Measurements from ENCODE around the gene ELOVL7. TPM values are rescaled to one million over a fixed set of nuclear protein-coding genes. Genes with fewer than 3 reads are reported as not detected.
"Not testable (repeated sequence)": the region's sequence is repeated elsewhere in the genome, so short reads cannot be mapped to it uniquely, and the experiment has no call there.

The ELOVL7 gene
- 5.3 TPM for total RNA-seq

DNA sequence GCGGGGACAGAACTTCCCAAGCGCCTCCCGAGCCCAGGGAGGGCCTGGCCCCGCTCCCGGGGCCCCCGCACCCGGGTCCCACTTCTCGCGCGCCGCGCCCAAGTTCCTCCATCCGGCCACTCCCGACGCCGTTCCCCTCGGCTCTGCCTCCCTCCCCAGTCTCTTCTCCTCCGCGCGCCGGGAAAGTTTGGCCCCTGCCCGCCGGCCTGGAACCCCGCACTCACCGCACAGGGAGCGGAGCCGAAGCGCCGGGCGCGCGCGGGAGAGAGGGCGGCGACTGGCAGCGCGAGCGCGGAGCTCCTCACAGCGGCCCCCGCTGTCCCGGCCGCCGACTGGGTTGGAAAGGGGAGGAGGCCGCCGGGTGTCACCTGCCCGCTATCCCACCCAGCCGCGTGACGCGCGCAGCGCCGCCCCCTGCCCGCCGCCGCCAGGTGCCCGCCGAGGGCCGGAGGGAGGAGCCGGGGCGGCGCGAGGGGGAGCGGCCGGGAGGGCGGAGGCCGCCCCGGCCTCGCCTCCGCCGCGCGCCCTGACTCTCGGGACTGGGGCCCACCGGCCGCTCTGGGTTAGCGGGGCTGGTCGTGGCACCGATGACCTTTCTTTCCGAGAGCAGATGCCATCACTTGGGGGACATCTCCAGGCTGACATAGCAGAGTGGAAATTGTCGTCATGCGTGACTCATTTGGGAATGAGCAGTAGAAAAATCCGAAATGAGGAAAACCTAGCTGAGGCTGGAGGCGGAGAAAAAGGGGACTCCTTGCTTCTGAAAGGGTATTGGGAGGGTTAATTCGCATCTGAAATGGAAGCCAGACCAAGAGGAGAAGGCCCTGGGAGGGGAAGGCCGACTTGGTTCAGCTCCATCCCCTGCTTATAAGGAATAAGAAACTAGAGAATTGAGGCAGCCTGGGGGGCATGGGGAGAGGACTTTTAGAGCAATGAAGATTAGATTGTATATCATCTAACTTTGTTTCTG lies at the start of gene ELOVL7:
Gene ELOVL7, minus strand, starts transcription at position 334 of the 970 bp plus-strand sequence. CDS start 56,872 bp downstream, outside the sequence.
- ATAC-seq: peak; percentile 95

- no peak for ATAC-seq
These were observed 49.5 kb upstream of the ELOVL7 start for GRCh38 chr5:60893521-60893920.

GRCh38 chr5:60891667-60892066 lies 47.6 kb upstream of the ELOVL7 start:
- no peak for ATAC-seq

DNA sequence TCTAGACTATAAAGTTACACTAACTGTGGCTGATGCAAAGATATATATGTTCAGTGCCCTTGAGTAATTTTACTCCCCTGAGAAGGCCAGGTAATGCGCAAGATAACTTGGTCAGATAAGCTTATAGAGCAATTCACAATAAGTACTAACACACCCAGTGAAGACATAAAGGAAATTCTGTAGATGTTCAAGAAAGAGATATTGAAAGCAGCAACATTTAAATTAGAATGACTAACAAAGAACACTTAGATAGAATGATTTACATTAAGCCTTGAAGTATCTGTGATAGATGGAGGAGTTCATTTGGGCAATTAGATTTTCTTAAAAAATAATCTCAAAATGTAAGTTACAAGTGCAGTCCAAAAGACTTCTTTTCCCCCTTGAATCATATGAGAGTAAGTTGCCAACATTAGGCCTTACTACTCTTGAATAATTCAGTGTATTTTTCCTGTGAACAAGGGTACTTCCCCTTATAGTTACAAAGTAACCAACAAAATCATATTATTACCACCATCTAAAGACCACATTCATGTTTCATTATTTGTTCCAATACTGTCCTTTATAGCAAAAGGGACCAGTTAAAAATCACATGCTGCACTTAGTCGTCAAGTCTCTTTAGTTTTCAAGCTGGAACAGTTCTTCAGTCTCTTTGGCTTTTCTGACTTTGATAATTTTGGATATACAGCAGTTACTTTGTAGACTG lies 44.4 kb upstream of the ELOVL7 start:
- no peak for ATAC-seq

- no peak for ATAC-seq
These were observed 43.7 kb upstream of the ELOVL7 start for GRCh38 chr5:60887746-60888145.

DNA sequence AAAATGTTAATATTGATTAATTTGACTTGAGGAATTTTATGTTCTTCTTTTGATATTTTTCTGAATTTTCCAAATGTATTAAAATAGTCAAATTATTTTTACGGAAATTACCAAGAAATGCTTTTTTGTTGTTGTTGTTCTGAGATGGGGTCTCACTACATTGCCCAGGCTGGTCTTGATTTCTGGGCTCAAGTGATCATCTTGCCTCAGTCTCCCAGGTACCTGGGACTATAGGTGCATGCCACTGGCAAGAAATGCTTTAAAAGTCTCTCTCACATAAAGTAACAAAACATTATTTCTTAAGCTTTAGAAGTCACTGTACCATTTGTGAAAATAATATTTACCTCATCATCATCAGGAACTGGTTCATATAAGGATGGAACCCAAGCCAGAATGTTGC lies 43.0 kb upstream of the ELOVL7 start:
- ATAC-seq: no peak

DNA sequence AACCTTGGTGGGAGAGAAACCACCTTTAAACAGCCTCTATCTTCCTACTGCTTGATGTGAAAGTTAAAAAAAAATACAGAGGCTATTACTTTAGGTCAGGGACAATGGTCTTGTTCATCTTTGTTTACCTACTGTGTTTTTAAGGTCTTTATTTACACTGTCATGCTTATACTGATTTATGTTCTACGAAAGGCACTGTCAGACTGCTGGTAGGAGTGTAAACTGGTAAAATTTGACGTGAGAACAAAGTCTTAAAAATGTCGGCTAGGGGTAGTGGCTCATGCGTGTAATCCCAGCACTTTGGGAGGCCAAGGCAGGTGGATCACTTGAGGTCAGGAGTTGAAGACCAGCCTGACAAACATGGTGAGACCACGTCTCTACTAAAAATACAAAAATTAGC lies 42.1 kb upstream of the ELOVL7 start:
- no peak for ATAC-seq

DNA sequence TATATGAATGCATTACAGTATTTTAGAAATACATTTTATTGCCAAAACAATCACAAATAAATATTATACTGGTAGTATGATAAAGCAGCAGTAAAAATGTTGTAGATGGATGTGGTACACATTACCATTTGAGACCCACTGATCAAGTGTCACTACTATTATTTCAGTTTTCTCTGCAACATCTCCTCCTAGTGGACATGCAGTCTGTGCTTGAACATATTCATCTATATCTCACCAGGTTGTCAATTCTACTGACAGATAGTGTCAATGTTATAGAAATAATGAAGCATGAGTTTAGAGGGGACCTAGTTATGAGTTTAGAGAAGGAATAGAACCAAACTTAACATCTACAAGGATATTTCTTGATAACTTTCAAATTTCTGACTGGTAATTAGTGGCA lies 39.2 kb upstream of the ELOVL7 start:
- no peak for ATAC-seq

DNA sequence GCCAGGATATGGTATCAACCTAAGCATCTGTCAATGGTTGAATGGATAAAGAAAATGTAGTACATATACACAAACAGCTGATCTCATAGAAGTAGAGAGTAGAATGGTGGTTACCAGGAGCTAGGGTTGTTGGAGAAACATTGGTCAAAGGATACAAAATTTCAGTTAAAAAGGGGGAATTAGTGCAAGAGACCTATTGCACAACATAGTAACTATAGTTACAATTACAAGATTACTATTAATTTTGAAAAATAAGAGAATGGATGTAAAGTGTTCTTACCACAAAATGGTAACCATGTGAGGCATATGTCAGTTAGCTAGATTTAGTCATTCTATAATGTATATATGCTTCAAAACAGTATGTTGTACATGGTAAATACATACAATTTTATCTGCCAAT lies 28.8 kb upstream of the ELOVL7 start:
- no peak for ATAC-seq

GRCh38 chr5:60870857-60871256 lies 26.8 kb upstream of the ELOVL7 start:
- ATAC-seq: no peak

DNA sequence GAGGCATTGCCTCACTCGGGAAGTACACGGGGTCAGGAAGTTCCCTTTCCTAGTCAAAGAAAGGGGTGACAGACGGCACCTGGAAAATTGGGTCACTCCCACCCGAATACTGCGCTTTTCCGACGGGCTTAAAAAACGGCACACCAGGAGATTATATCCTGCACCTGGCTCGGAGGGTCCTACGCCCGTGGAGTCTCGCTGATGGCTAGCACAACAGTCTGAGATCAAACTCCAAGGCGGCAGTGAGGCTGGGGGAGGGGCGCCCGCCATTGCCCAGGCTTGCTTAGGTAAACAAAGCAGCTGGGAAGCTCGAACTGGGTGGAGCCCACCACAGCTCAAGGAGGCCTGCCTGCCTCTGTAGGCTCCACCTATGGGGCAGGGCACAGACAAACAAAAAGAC lies 16.5 kb upstream of the ELOVL7 start:
- not testable (repeated sequence) for ATAC-seq

- ATAC-seq: no peak
These were observed 12.0 kb upstream of the ELOVL7 start for GRCh38 chr5:60856066-60856465.

- ATAC-seq: no peak
These were observed 8.9 kb upstream of the ELOVL7 start for GRCh38 chr5:60852940-60853339.

GRCh38 chr5:60852317-60852716 lies 8.2 kb upstream of the ELOVL7 start:
- no peak for ATAC-seq

GRCh38 chr5:60851626-60852025 lies 7.6 kb upstream of the ELOVL7 start:
- no peak for ATAC-seq

GRCh38 chr5:60846298-60846697 lies 2.2 kb upstream of the ELOVL7 start:
- no peak for ATAC-seq

DNA sequence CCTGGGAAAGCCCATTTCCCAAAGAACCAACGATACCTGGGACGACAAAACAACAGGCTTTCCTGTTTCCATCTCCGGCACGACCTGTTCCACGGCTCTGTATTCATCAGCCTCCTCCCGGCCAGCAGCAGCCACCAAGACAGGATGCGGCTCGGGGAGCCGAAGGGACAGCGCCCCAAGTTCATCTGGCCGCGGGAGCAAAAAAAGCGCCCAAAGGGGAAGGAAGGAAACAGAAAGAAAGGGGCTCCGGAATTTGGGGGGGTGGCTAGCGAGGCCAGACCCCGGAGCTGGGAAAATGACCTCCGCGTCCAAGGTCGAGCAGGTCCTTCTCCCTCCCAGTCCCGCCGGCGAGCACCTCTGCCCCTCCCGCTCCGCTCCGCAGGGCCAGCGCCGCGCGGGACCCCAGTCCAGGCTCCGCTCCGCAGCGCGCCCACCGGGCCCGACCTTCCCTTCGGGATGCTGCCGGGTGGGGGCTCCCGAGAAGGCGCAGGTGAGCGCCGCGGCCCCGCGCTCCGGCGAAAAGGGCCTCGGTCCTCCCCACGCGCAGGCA lies 608 bp downstream of the ELOVL7 start:
- peak; percentile 67 for ATAC-seq

DNA sequence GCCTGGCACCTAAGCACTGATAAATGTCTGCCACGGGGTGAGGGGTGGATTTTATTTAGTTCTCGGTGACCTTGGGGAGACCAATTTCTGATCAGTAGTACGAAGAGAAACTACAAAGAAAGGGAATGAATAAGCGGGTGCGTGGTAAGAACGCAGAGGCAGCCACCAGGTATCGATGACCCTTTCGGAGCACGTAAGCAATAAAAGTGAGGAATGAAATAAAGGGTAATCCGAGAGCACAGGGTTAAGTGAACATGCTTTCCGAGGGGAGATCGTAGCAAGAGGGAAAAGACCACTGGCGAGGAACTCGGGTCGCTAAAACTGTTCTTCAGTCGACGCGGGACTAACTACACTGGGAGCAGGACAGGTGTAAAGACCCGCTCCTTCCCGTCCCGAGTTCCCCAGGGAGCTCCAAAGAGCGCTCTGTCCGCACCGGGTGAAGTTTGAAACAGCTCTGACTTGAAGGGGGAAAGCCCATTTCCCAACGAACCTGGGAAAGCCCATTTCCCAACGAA lies 1.1 kb downstream of the ELOVL7 start:
- ATAC-seq: peak; percentile 4

DNA sequence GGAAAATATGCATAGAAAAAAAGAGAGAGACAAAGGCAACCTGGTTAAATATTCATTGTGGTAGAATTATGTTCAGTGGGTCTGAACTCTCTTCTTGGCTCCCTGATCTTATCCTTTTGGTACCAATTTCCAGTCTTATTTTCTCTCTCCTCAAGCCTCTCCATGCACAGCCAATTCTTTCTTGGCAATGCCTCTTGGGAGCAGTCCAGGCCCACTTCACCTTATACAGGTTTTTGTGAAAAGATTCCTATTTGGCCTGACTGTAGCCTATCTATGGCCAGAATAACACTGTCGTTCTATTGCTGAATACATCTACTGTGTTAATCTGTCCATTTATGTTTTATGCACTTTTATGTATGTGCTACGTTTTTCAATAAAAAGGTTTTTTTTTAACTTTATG lies 2.7 kb downstream of the ELOVL7 start:
- ATAC-seq: no peak

GRCh38 chr5:60836131-60836530 lies 7.9 kb downstream of the ELOVL7 start:
- no peak for ATAC-seq

DNA sequence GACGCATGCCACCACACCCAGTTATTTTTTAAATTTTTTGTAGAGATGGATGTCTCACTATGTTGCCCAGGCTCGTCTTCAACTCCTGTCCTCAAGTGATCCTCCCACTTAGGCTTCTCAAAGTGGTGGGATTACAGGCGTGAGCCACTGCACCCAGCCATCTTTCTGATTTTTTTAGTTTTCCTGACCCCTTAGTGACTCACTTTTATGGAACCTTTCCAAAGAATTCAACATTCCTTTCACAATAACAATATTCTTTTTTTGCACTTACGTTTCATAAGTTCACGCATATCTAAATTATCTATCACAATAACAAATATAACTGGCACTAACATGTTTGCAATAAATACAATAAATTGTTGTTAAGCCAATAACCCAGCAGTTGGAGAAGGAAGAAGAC lies 8.5 kb downstream of the ELOVL7 start:
- ATAC-seq: no peak

DNA sequence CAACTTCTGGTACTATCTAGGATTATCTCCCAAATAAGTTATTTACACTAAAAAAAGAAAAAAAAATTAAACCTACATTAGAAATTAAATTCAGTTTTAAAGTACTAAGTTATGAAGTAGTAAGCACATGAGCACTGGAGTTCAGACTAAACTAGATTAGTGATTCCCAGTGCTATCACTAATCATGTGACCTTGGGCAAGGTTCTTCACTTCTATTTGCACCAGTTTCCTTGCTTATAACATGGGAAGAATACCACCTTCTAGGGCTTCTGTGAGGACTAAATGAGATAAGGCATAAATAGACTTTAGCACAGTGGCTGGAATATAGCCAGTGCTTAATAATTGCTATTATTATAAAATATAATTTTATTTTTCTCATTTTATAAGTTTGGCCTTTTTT lies 10.5 kb downstream of the ELOVL7 start:
- no peak for ATAC-seq

- ATAC-seq: no peak
These were observed 13.4 kb downstream of the ELOVL7 start for GRCh38 chr5:60830581-60831127.

Measured in esophagus mucosa (tissue), 1 donor.